IgD-negative memory B cell (primary cell): ENCODE data around the gene ARFGAP3. TPM values are rescaled to one million over a fixed set of nuclear protein-coding genes. Genes with fewer than 3 reads are reported as not detected.

Experiments
- H3K27ac Mint-ChIP-seq, 3 donors: one replicate each; pipeline ENCODE4 v1.8.0; 2020 to 2022; ENCODE audit warnings: mild to moderate bottlenecking in 3 of 3, mixed read lengths in 3 of 3, moderate library complexity in 1 of 3
- H3K27me3 Mint-ChIP-seq: one replicate; pipeline ENCODE4 v1.8.0; 2021; ENCODE audit warnings: mixed read lengths
- H3K36me3 Mint-ChIP-seq: one replicate; pipeline ENCODE4 v1.8.0; 2020; ENCODE audit warnings: mild to moderate bottlenecking, mixed read lengths
- H3K4me1 Mint-ChIP-seq, 3 donors: one replicate each; pipeline ENCODE4 v1.8.0; 2020 to 2022; ENCODE audit warnings: mixed read lengths in 3 of 3, mild to moderate bottlenecking in 1 of 3
- H3K4me3 Mint-ChIP-seq, 4 donors: one replicate each; pipeline ENCODE4 v1.8.0; 2020 to 2022; ENCODE audit warnings: mild to moderate bottlenecking in 4 of 4, mixed read lengths in 4 of 4, moderate library complexity in 3 of 4
- H3K9me3 Mint-ChIP-seq, 3 donors: one replicate each; pipeline ENCODE4 v1.8.0; 2020 to 2021; ENCODE audit warnings: mixed read lengths in 3 of 3, mild to moderate bottlenecking in 1 of 3
- polyA plus RNA-seq: library from polyadenylated mRNA; unstranded; fragments of 300-500 nt; fragmentation: Illumina TruSeq; gene quantifications from one replicate; pipeline ENCODE4 v1.2.3, GENCODE V29; 2021

Gene ARFGAP3
- polyA plus RNA-seq, result 25.5 TPM

- peaks cover 2% of the 10 kb centered on the region for H3K36me3 Mint-ChIP-seq
- peaks cover 8 to 19% (median 17%) of the 10 kb centered on the region in 3 donors for H3K4me1 Mint-ChIP-seq
- H3K27ac Mint-ChIP-seq, result peak within 1 kb of the TSS; percentile 86 to 91 (median 88)
- H3K4me3 Mint-ChIP-seq, result peak within 1 kb of the TSS; percentile 83 to 94 (median 94)
- no peaks in the 10 kb centered on the region for H3K27me3 Mint-ChIP-seq
- H3K9me3 Mint-ChIP-seq, result no peaks in the 10 kb centered on the region
These were observed at the start of gene ARFGAP3 for GRCh38 chr22:42856865-42857704. TSS of gene ARFGAP3 (minus strand) at chr22:42857273. CDS start at chr22:42857182, 91 bp downstream.

DNA sequence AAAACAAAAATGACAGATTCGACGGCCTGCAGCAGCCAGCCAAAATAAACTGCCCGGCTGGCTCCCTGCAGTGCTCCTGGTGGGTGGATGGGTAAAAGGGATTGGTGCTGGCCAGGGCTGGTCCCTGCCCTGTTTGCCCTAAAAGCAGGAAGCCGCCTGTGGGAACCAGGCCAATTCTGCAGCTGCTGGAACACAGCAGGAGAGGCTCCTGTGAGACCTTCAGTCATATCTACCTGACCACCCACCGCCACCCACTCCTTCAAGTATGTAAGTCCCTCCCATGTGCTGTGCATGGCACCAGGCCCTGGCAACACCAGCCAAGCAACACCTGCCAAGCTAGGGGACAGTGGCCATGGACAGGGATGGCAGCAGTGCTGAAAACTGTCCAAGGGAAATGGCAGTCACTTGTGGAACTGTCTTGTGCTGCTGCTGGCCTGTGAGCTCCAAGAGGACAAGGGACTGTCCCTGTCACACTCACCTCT lies 48.7 kb upstream of the ARFGAP3 start:
- no peak overlapping the region for H3K27ac Mint-ChIP-seq
- no peak overlapping the region for H3K4me3 Mint-ChIP-seq
- H3K27me3 Mint-ChIP-seq, result no peaks in the 10 kb centered on the region
- H3K36me3 Mint-ChIP-seq, result peaks cover 3% of the 10 kb centered on the region
- H3K4me1 Mint-ChIP-seq, result peaks cover 2 to 9% (median 7%) of the 10 kb centered on the region in 3 donors
- no peaks in the 10 kb centered on the region for H3K9me3 Mint-ChIP-seq

GRCh38 chr22:42905217-42905616 lies 48.1 kb upstream of the ARFGAP3 start:
- Mint-ChIP-seq H3K27me3 (no peaks in the 10 kb centered on the region), H3K4me1 (peaks cover 2 to 9% (median 7%) of the 10 kb centered on the region in 3 donors), H3K27ac (no peak overlapping the region), H3K36me3 (peaks cover 3% of the 10 kb centered on the region), H3K4me3 (no peak overlapping the region), H3K9me3 (no peaks in the 10 kb centered on the region)

DNA sequence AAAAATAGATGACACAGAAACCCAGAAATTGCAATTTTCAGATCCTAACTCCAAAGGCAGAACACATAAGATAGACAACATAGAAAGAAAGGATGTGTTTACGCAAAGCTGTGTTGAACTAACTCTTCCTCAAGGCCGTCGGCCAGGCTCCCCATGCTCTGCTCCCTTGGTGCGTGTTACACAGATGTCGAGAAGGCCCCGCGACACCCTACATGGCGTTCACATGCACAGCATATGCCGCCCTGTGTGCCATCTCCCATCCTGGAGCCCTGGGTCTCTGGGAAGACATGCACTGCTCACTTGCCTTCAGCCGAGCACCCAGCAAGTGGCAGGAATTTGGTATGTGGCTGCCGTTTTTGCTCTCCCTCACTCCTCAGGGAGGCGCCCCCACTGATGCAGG lies 47.0 kb upstream of the ARFGAP3 start:
- Mint-ChIP-seq H3K27ac (no peak overlapping the region), H3K36me3 (peaks cover 3% of the 10 kb centered on the region), H3K4me3 (no peak overlapping the region), H3K27me3 (no peaks in the 10 kb centered on the region), H3K9me3 (no peaks in the 10 kb centered on the region), H3K4me1 (peaks cover 5 to 9% (median 7%) of the 10 kb centered on the region in 3 donors)

DNA sequence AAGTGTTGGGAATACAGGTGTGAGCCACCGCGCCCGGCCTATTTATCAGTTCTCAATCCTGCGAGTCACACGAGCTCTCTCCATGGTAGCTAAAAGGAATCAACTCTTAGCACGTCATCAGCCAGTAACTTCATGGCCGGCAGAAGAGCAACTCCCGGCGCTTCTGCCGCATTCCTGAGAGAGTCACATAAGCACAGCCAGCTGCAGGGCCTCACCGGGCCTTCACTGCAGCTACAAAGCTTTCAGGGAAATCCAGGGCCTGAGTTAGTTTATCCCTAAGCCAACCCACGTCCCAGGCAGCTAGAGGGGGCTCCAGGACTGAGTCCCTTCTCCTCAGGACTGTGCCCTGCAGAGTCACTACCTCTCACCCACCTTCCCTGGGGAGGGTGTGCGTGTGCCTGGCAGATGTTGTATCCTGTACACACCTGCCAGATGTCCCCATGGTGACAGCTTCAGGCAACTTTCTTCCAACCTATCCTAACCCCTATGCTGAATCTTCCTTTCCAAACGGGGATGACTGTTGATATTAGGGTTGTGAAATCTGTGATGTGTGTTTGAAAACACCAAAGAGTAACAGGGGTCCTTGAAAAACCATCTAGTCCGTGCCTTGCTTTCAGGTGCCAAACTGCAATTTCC lies 45.9 kb upstream of the ARFGAP3 start:
- H3K27ac Mint-ChIP-seq, result no peak overlapping the region
- H3K27me3 Mint-ChIP-seq, result no peaks in the 10 kb centered on the region
- no peaks in the 10 kb centered on the region for H3K9me3 Mint-ChIP-seq
- H3K4me1 Mint-ChIP-seq, result peaks cover 4 to 5% (median 5%) of the 10 kb centered on the region in 3 donors
- H3K36me3 Mint-ChIP-seq, result peaks cover 3% of the 10 kb centered on the region
- H3K4me3 Mint-ChIP-seq, result no peak overlapping the region

- H3K4me3 Mint-ChIP-seq, result no peak overlapping the region
- H3K9me3 Mint-ChIP-seq, result no peaks in the 10 kb centered on the region
- H3K4me1 Mint-ChIP-seq, result peaks cover 6 to 9% (median 8%) of the 10 kb centered on the region in 3 donors
- peaks cover 3% of the 10 kb centered on the region for H3K36me3 Mint-ChIP-seq
- no peaks in the 10 kb centered on the region for H3K27me3 Mint-ChIP-seq
- peak overlapping the region in 1 of 3 donors; percentile 32 for H3K27ac Mint-ChIP-seq
These were observed 44.9 kb upstream of the ARFGAP3 start for GRCh38 chr22:42901790-42902508.

- H3K36me3 Mint-ChIP-seq, result peaks cover 1% of the 10 kb centered on the region
- peaks cover 1% of the 10 kb centered on the region for H3K27me3 Mint-ChIP-seq
- no peak overlapping the region for H3K4me3 Mint-ChIP-seq
- peaks cover 33 to 42% (median 38%) of the 10 kb centered on the region in 3 donors for H3K4me1 Mint-ChIP-seq
- no peak overlapping the region for H3K27ac Mint-ChIP-seq
- H3K9me3 Mint-ChIP-seq, result no peaks in the 10 kb centered on the region
These were observed 40.9 kb upstream of the ARFGAP3 start for GRCh38 chr22:42897960-42898359.

- no peaks in the 10 kb centered on the region for H3K9me3 Mint-ChIP-seq
- H3K4me3 Mint-ChIP-seq, result peak overlapping the region in 3 of 4 donors; percentile 19 to 84 (median 67)
- H3K27me3 Mint-ChIP-seq, result peaks cover 1% of the 10 kb centered on the region
- H3K36me3 Mint-ChIP-seq, result peaks cover 1% of the 10 kb centered on the region
- H3K4me1 Mint-ChIP-seq, result peaks cover 40 to 52% (median 42%) of the 10 kb centered on the region in 3 donors
- H3K27ac Mint-ChIP-seq, result peak overlapping the region; percentile 70 to 96 (median 91)
These were observed 38.5 kb upstream of the ARFGAP3 start for GRCh38 chr22:42895541-42895981.

DNA sequence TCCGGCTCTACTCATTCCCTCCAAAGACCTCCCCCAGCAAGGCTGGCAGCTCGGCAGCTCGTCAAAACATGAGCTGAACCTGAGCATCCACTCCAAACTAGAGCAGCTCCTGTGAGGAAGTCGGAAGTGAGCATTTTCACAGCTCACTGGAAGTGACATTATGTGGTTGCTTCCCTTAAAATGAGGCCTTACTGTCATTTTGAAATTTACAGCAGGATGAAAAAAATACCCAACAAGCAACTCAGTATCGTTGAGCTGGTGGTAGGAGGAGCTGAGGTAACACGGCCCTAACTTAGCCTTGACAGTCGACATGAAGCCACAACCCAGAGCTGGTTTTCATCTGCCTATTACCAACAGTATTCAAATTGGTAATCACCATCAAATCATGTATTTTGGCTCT lies 38.0 kb upstream of the ARFGAP3 start:
- H3K4me1 Mint-ChIP-seq, result peaks cover 40 to 51% (median 42%) of the 10 kb centered on the region in 3 donors
- H3K4me3 Mint-ChIP-seq, result peak overlapping the region; percentile 19 to 84 (median 48)
- no peaks in the 10 kb centered on the region for H3K9me3 Mint-ChIP-seq

GRCh38 chr22:42893371-42894150 lies 36.5 kb upstream of the ARFGAP3 start:
- peaks cover 52 to 58% (median 53%) of the 10 kb centered on the region in 3 donors for H3K4me1 Mint-ChIP-seq
- H3K9me3 Mint-ChIP-seq, result no peaks in the 10 kb centered on the region
- peak overlapping the region; percentile 51 to 96 (median 80) for H3K27ac Mint-ChIP-seq
- H3K4me3 Mint-ChIP-seq, result peak overlapping the region in 2 of 4 donors; percentile 68 to 84
- peaks cover 1% of the 10 kb centered on the region for H3K27me3 Mint-ChIP-seq
- H3K36me3 Mint-ChIP-seq, result peaks cover 1% of the 10 kb centered on the region

More for the DNA sequence above, 38.0 kb upstream of the ARFGAP3 start:
- Mint-ChIP-seq H3K27ac (peak overlapping the region; percentile 70 to 96 (median 91)), H3K27me3 (peaks cover 1% of the 10 kb centered on the region), H3K36me3 (peaks cover 1% of the 10 kb centered on the region)

DNA sequence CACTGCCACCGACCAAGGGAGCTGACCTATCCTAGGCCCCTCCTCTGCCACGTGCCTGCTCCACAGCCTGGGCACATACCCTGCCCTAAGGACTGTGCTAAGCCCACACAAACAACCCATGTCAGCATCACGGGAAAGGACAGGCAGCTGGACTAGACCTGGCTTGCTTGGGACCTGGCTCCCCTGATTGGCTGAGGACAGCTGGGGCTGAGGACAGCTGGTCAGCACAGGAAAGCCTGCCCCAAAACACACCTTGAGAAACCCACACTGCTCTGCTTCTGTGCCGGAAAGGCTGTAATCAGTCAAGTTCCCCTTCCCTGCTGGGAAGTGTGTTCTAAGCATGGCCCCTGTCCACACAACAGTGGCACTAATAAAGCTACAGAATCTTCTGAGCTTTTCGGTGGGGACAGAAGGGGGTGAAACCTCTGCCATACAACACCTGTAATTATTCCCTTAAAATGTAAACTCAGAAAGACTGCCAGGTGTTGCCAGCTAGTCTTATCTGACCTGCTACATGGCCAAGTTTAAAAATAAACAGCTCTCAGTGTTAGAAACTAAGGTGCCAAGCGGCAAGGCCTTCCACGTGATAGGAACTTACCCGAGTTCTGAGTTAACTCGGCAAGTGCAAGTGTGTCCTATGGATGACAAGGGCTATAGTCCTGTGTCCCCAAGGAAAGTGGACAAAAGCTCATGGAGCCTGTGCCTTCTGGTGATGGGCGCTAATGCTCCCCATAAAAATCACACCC lies 35.7 kb upstream of the ARFGAP3 start:
- peaks cover 52 to 61% (median 56%) of the 10 kb centered on the region in 3 donors for H3K4me1 Mint-ChIP-seq
- H3K4me3 Mint-ChIP-seq, result peak overlapping the region in 2 of 4 donors; percentile 8 to 27
- H3K27me3 Mint-ChIP-seq, result peaks cover 1% of the 10 kb centered on the region
- peak overlapping the region in 1 of 3 donors; percentile 51 for H3K27ac Mint-ChIP-seq
- no peaks in the 10 kb centered on the region for H3K9me3 Mint-ChIP-seq
- H3K36me3 Mint-ChIP-seq, result peaks cover 1% of the 10 kb centered on the region

DNA sequence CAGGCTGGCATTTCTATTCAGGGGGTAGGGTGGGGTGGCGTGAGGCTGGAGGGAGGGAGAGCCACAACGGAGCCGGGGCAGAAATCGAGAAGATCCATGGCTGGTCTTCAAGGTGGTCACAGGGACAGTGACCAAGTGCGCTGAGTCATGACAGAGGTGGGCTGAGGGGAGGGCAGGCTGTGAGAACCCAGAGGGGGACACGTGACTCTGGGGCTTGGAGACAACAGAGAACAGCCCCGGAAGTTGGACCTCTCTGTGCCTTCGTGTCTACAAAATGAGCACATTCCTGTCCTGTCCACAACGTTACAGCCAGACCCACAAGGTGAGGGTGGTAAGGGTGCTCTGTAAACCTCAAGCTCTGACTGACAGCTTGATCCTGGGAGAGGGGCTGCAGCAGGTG lies 35.1 kb upstream of the ARFGAP3 start:
- peak overlapping the region in 1 of 3 donors; percentile 36 for H3K27ac Mint-ChIP-seq
- H3K9me3 Mint-ChIP-seq, result no peaks in the 10 kb centered on the region
- peaks cover 1% of the 10 kb centered on the region for H3K27me3 Mint-ChIP-seq
- H3K4me3 Mint-ChIP-seq, result peak overlapping the region in 2 of 4 donors; percentile 27 to 47
- peaks cover 49 to 58% (median 51%) of the 10 kb centered on the region in 3 donors for H3K4me1 Mint-ChIP-seq
- H3K36me3 Mint-ChIP-seq, result peaks cover 3% of the 10 kb centered on the region

DNA sequence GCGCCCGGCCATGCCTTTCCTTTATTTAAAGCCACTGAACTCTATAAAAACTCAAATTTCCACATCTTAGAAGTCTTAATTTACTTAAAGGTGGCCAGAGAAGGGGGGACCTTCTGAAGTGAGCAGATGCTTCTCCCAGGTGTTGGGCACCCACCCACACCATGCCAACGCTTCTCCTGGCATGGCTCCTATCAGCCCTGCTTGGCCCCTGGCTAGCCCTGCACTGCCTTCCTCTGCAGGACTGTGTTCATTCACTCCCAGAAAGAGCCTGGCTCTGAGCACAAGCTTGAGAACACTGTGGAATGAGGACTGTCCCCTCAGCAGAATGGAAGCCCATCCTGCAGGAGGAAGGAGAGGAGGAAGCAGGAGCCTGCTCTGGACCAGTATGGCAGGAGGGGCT lies 34.6 kb upstream of the ARFGAP3 start:
- H3K9me3 Mint-ChIP-seq, result no peaks in the 10 kb centered on the region
- H3K27ac Mint-ChIP-seq, result no peak overlapping the region
- peaks cover 1% of the 10 kb centered on the region for H3K27me3 Mint-ChIP-seq
- H3K4me3 Mint-ChIP-seq, result peak overlapping the region in 2 of 4 donors; percentile 47 to 58
- peaks cover 3% of the 10 kb centered on the region for H3K36me3 Mint-ChIP-seq
- peaks cover 48 to 56% (median 50%) of the 10 kb centered on the region in 3 donors for H3K4me1 Mint-ChIP-seq
